HG03565 (cell line): ENCODE measurements around the gene SSBP3.

ENCODE experiments used
- ATAC-seq: cut with Tn5 transposase; IDR thresholded peaks from one replicate; pipeline ENCODE4 v1.9.1; 2021; ENCODE audit warnings: mild to moderate bottlenecking, moderate library complexity; ENCODE audit not compliant: unreplicated experiment

Gene SSBP3

GRCh38 chr1:54410359-54410758 lies 4.2 kb upstream of the SSBP3 start:
- no peak for ATAC-seq

DNA sequence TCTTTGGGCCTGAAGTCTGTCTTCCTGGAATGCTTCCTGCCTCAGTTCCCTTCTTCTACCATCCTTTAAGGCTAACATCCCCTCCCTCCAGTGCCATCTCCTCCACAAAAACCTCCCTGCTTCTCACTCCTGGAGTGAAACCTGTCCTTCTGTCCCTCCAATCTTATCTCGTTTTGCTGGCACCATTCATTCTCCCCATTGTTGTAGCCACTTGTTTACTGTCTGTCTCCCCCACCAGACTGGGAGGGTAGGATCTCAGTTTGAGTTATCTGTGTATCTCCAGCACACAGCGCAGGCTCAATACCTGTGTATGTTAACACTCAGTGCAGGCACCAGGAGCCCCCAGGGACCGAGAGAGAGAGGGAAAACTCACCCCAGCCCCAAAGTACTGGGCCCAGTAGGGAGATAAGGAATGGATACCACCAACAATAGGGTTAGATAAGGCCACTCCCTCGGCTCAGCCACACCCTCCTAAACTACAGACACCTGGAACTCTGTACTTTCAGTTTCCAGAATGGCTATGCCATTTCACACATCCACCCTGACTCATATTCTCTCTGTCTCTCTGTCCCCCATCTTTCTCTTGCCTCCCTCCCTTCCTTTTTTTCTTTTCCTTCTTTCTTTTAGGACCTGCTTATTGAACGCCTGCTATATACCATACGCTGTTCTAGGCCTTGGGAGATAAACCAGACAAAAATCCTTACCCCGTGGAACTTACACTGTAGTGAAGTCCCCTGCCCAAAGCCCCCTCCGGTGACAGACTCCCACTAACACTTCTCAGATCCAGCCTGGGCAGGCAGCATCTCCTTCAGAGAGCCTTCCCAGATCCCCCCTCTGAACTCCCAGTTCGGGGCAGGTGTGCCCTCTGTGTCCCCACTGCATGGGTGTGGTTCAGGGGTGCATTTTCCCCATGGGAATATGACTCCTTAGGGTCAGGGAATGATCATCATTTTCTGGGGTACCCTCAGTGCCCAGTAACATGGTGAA lies 3.3 kb upstream of the SSBP3 start:
- peak; percentile 30 for ATAC-seq

DNA sequence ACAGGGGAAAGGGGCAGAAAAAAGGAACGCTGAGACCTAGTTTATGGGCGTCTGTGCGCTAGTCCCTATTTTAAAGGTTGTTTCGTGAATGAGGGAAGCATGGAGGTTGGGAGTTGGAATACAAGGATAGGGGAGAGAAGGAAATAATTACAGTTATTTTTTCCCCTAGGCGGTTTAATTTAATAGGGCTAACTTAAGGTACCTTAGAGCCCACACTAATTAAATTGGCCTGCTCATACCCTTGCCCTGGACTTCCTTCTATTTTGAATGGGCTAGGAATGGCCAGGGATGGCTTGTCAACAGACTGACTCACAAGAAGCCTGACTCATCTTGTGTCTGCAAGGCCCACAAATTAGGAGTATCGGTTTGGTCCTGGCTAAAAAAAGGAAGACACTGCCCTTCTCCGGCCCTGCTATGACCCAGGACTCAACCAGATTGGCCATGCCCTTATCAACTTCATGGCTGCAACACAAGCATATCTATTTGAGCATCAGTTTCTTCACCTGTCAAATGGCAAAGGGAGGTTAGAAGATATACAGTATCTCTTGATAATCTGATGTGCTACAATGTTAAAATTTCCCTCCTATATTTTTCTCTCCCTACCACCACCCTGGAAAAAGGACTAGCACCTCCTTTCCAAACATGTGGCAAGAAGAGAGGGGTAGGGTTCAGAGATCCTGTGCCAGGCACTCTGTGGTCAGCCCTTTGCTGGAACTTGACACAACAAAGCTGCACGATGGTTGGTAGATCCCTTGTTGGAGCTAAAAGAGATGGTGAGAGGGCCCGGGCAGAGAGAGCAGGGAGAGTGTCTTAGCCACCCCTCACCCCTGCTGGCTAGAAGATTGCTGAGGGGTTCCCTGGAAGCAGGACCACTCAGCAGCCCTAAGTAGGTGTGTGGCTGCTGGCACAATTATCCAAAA lies 2.2 kb upstream of the SSBP3 start:
- no peak for ATAC-seq

GRCh38 chr1:54407404-54408146 lies 1.4 kb upstream of the SSBP3 start:
- no peak for ATAC-seq

- no peak for ATAC-seq
Observed at GRCh38 chr1:54407154-54407403, 885 bp upstream of the SSBP3 start.

DNA sequence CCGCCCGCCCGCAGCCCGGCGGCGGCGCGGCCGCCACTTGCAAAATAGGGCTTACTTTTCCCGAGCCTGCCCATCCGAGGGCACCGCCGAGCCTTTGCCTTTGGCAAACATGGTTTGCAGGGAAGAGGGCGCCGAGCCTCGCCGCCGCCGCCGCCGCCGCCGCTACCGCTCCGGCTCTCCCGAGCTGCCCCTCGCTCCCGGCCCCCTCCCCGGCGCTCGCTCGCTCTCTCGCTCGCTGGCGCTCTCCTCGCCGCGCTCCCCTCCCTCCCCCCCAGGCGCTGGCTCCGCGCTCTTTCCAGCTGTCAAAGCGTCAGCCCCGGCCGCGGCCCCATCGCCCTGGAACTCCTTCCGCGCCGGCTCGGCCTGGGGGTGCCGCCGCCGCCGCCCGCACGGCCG lies 298 bp downstream of the SSBP3 start:
- no peak for ATAC-seq

GRCh38 chr1:54404939-54405897 lies 976 bp downstream of the SSBP3 start:
- no peak for ATAC-seq

GRCh38 chr1:54404263-54404662 lies 1.9 kb downstream of the SSBP3 start:
- ATAC-seq: no peak

- ATAC-seq: no peak
Observed at GRCh38 chr1:54403808-54404261, 2.4 kb downstream of the SSBP3 start.

DNA sequence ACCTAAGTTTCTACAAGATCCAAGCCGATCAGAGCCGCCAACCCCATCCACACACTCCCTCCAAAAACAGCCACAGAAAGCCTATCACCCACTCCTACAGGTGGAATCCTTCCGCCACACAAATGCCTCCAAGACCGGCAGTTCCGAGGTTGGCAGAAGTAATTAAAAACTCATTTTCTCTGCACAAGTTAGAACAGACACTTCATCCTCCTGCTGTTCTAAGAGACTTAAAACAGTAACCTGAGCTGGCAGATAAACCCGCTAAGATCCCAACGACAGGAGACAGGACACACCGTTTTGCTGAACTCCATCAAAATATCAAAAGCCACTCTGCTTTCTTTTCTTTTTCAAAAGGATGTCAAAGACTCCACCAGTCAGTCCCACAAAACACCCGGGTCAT lies 2.8 kb downstream of the SSBP3 start:
- ATAC-seq: no peak

DNA sequence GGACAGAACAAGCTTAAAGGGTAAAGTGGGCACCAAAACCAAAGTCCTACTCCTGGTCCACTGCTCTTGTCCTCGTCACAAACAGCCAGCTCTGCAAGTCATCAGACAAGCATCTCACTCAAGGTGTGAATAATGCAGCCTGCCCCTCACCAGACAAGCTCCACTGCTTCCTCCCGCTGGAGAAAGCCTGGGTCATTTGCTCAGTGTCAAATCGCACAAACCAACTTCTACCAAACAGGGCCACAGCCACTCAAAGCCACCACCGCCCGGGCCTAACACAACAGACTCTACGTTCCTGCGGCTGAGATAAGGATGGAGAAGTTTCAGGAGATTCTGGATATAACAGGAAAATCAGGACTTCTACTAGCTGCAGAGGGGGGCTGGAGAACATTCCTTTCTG lies 3.3 kb downstream of the SSBP3 start:
- no peak for ATAC-seq

DNA sequence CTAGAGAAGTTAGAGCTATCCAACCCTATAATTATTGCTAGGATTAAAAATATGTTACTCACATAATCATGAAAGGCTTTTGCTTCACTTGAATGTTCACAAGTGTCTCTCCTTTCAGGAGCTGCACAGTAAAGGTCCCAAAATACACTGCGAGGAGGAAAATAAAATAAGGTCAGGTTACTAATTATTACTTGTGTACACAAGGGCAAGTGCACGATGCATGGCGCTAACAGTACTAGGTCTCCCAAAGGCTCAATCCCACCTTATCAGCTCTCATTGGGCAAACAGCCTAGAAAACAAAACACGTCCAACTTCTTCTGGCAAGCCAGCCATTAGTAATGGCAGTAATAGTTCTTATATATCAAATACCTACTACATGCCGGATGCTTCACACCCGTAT lies 4.4 kb downstream of the SSBP3 start:
- no peak for ATAC-seq

GRCh38 chr1:54400329-54400728 lies 5.9 kb downstream of the SSBP3 start:
- ATAC-seq: no peak

GRCh38 chr1:54399765-54400164 lies 6.4 kb downstream of the SSBP3 start:
- ATAC-seq: no peak

- ATAC-seq: no peak
Observed at GRCh38 chr1:54398963-54399528, 7.1 kb downstream of the SSBP3 start.

GRCh38 chr1:54397980-54398379 lies 8.2 kb downstream of the SSBP3 start:
- ATAC-seq: no peak

- no peak for ATAC-seq
Observed at GRCh38 chr1:54397090-54397591, 9.1 kb downstream of the SSBP3 start.

- ATAC-seq: no peak
Observed at GRCh38 chr1:54396261-54396933, 9.8 kb downstream of the SSBP3 start.
